Chondrocyte (in vitro differentiated cells): ENCODE results near the gene USP49. TPM values are rescaled to one million over a fixed set of nuclear protein-coding genes. Genes with fewer than 3 reads are reported as not detected.

ENCODE experiments used
- DNase-seq: peaks from one replicate; pipeline ENCODE4 v3.0.0; 2021; ENCODE audit warnings: mixed read lengths, low spot score
- H3K27ac Mint-ChIP-seq: one replicate; pipeline ENCODE4 v1.8.0; 2021; ENCODE audit warnings: mild to moderate bottlenecking, moderate library complexity, mixed read lengths; ENCODE audit not compliant: unreplicated experiment
- H3K27me3 Mint-ChIP-seq: 2 replicates; pipeline ENCODE4 v1.8.0; 2021; ENCODE audit warnings: low read depth, mixed read lengths
- H3K36me3 Mint-ChIP-seq: 2 replicates; pipeline ENCODE4 v1.8.0; 2021; ENCODE audit warnings: low read depth, mixed read lengths
- H3K4me1 Mint-ChIP-seq: 2 replicates; pipeline ENCODE4 v1.8.0; 2021; ENCODE audit warnings: low read depth, mild to moderate bottlenecking, mixed read lengths
- H3K4me3 Mint-ChIP-seq: one replicate; pipeline ENCODE4 v1.8.0; 2021; ENCODE audit warnings: mild to moderate bottlenecking, moderate library complexity, mixed read lengths; ENCODE audit not compliant: unreplicated experiment
- H3K9me3 Mint-ChIP-seq: 2 replicates; pipeline ENCODE4 v1.8.0; 2021; ENCODE audit warnings: low read depth, mixed read lengths
- CTCF ChIP-seq: fragments of 200-600 bp; sonication (generic); IDR thresholded peaks from 2 replicates; pipeline ENCODE4 v1.5.0; 2021; ENCODE audit warnings: antibody characterized with exemption, mild to moderate bottlenecking, moderate library complexity
- total RNA-seq: library from RNA; stranded (reverse); gene quantifications from 3 replicates; pipeline ENCODE4 v1.2.1, GENCODE V29; 2021

The USP49 gene
- total RNA-seq, 1 donor from 2014 or later, result 3.5 TPM

- peaks cover 2% of the 10 kb centered on the region for H3K27me3 Mint-ChIP-seq
- TF ChIP-seq CTCF, result no peak
- H3K27ac Mint-ChIP-seq, result no peak overlapping the region
- H3K36me3 Mint-ChIP-seq, result no peaks in the 10 kb centered on the region
- H3K4me3 Mint-ChIP-seq, result no peak overlapping the region
- peaks cover 5% of the 10 kb centered on the region for H3K4me1 Mint-ChIP-seq
- no peaks in the 10 kb centered on the region for H3K9me3 Mint-ChIP-seq
- DNase-seq, result no peak
Observed at GRCh38 chr6:41741625-41742490, 153.3 kb downstream of the USP49 start.

GRCh38 chr6:41740366-41741162 is 154.6 kb downstream of the USP49 start:
- peaks cover 12% of the 10 kb centered on the region for H3K4me1 Mint-ChIP-seq
- peaks cover 2% of the 10 kb centered on the region for H3K27me3 Mint-ChIP-seq
- DNase-seq, result no peak
- H3K9me3 Mint-ChIP-seq, result no peaks in the 10 kb centered on the region
- no peak overlapping the region for H3K4me3 Mint-ChIP-seq
- H3K36me3 Mint-ChIP-seq, result no peaks in the 10 kb centered on the region
- H3K27ac Mint-ChIP-seq, result no peak overlapping the region
- TF ChIP-seq CTCF, result no peak

Other genes with a start within 250 kb of the USP49 start
- gene TFEB, start 159.8 kb downstream of the USP49 start, total RNA-seq, result 10.7 to 12.4 TPM (median 11.6 TPM) in 3 replicates
- not detected in 3 replicates for gene PGC, start 148.0 kb downstream of the USP49 start, total RNA-seq
- gene FRS3, start 115.5 kb downstream of the USP49 start, total RNA-seq, result 3.0 to 3.8 TPM (median 3.3 TPM) in 3 replicates
- gene PRICKLE4, start 114.6 kb downstream of the USP49 start, total RNA-seq, result 3.1 to 5.9 TPM (median 3.6 TPM) in 3 replicates
- 96.1 to 129 TPM (median 97.6 TPM) in 3 replicates for gene TOMM6, start 107.7 kb downstream of the USP49 start, total RNA-seq
- 19.9 to 23.4 TPM (median 21.7 TPM) in 3 replicates for gene MED20, start 25.8 kb upstream of the USP49 start, total RNA-seq
- 17.4 to 20.7 TPM (median 19.7 TPM) in 3 replicates for gene BYSL, start 26.1 kb upstream of the USP49 start, total RNA-seq
- gene CCND3, start 46.4 kb upstream of the USP49 start, total RNA-seq, result 47.4 to 56.3 TPM (median 52.9 TPM) in 3 replicates
- 17.0 to 20.4 TPM (median 17.2 TPM) in 3 replicates for gene TAF8, start 155.1 kb upstream of the USP49 start, total RNA-seq
- 0.75 to 5.8 TPM (median 5.2 TPM) in 3 replicates for gene C6orf132, start 247.2 kb upstream of the USP49 start, total RNA-seq